Duodenal mucosa (tissue), 2 donors: ENCODE measurements around the gene OR2AT4.

Experiments used
- H3K27ac ChIP-seq: one replicate; pipeline ENCODE4 v1.7.0; 2013; ENCODE audit warnings: low read depth, low read length
- H3K27me3 ChIP-seq, 2 donors: one replicate each; pipeline ENCODE4 v1.7.0; 2013; ENCODE audit warnings: low read length in 2 of 2, control low read depth in 1 of 2; ENCODE audit not compliant: insufficient read depth in 2 of 2, control insufficient read depth in 1 of 2
- H3K36me3 ChIP-seq, 2 donors: one replicate each; pipeline ENCODE4 v1.7.0; 2013; ENCODE audit warnings: low read length in 2 of 2, control low read depth in 1 of 2; ENCODE audit not compliant: insufficient read depth in 2 of 2, control insufficient read depth in 1 of 2
- H3K4me1 ChIP-seq, 2 donors: one replicate each; pipeline ENCODE4 v1.7.0; 2013; ENCODE audit warnings: low read length in 2 of 2, control low read depth in 1 of 2; ENCODE audit not compliant: insufficient read depth in 2 of 2, control insufficient read depth in 1 of 2
- H3K4me3 ChIP-seq, 2 donors: one replicate each; pipeline ENCODE4 v1.7.0; 2013; ENCODE audit warnings: low read length in 2 of 2, low read depth in 1 of 2
- H3K9ac ChIP-seq, 2 donors: one replicate each; pipeline ENCODE4 v1.7.0; 2013; ENCODE audit warnings: low read length in 2 of 2, low read depth in 1 of 2
- H3K9me3 ChIP-seq, 2 donors: one replicate each; pipeline ENCODE4 v1.7.0; 2013; ENCODE audit warnings: low read length in 2 of 2, control low read depth in 1 of 2; ENCODE audit not compliant: control insufficient read depth in 1 of 2

The OR2AT4 gene

GRCh38 chr11:75096456-75097172 lies at the start of gene OR2AT4:
OR2AT4 (minus strand) TSS chr11:75096876.
- Histone ChIP-seq H3K4me1 (no peaks in the 10 kb centered on the region), H3K27me3 (peaks cover 0 to 6% of the 10 kb centered on the region in 2 donors), H3K9me3 (no peaks in the 10 kb centered on the region), H3K36me3 (no peaks in the 10 kb centered on the region), H3K27ac (no peak within 1 kb of the TSS), H3K4me3 (no peak within 1 kb of the TSS), H3K9ac (no peak within 1 kb of the TSS)

GRCh38 chr11:75145972-75146519 lies 49.4 kb upstream of the OR2AT4 start:
- Histone ChIP-seq H3K4me1 (peaks cover 59 to 61% of the 10 kb centered on the region in 2 donors), H3K27ac (no peak overlapping the region), H3K9me3 (no peaks in the 10 kb centered on the region)

DNA sequence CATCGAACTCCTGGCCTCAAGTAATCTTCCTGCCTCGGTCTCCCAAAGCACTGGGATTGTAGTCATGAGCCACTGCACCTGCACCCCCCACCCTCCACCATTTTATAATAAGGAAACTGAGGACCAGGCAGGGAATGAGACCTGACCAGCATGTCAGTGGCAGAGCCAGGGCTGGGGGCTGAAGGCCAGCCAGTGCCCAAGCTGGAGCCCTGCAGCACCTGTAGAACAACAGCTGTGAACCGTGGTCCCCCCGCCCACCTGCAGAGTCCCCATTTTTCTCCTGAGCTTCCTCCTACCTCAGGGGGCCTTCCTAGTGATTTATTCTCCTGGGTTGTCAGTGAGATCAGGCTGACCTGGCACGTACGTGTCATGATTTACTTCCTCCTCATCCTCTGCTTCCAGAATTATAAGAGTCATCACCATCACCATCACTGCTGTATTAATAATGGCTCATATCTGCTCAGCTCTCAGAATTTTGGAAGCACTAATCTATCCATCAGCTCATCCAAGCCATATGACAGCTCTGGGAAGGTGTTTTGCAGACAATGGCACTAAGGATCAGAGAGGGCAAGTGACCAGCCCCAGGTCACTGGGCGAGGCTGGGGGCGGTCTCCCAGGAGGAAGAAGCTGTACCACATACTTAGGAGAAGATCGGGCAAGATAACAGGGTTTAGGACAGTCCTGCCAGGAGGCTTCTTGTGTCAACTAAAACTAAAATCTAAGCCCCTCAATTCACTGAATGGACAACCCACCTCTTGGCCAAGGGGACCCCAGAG lies 48.7 kb upstream of the OR2AT4 start:
- H3K27me3 ChIP-seq: no peaks in the 10 kb centered on the region
- H3K4me1 ChIP-seq: peaks cover 54 to 56% of the 10 kb centered on the region in 2 donors
- H3K4me3 ChIP-seq: no peak overlapping the region
- H3K27ac ChIP-seq: no peak overlapping the region
- no peaks in the 10 kb centered on the region for H3K9me3 ChIP-seq
- H3K9ac ChIP-seq: peak overlapping the region in 1 of 2 donors; percentile 7
- H3K36me3 ChIP-seq: no peaks in the 10 kb centered on the region

More at GRCh38 chr11:75145972-75146519, 49.4 kb upstream of the OR2AT4 start:
- H3K9ac ChIP-seq: peak overlapping the region in 1 of 2 donors; percentile 7
- H3K36me3 ChIP-seq: no peaks in the 10 kb centered on the region
- no peaks in the 10 kb centered on the region for H3K27me3 ChIP-seq
- no peak overlapping the region for H3K4me3 ChIP-seq

GRCh38 chr11:75144716-75145014 lies 48.0 kb upstream of the OR2AT4 start:
- peaks cover 47 to 49% of the 10 kb centered on the region in 2 donors for H3K4me1 ChIP-seq
- no peaks in the 10 kb centered on the region for H3K27me3 ChIP-seq
- H3K9me3 ChIP-seq: no peaks in the 10 kb centered on the region
- no peak overlapping the region for H3K4me3 ChIP-seq
- no peaks in the 10 kb centered on the region for H3K36me3 ChIP-seq
- H3K9ac ChIP-seq: no peak overlapping the region
- H3K27ac ChIP-seq: no peak overlapping the region

- Histone ChIP-seq H3K36me3 (no peaks in the 10 kb centered on the region), H3K4me3 (peak overlapping the region in 1 of 2 donors; percentile 17), H3K9ac (no peak overlapping the region), H3K9me3 (no peaks in the 10 kb centered on the region), H3K4me1 (peaks cover 38 to 39% of the 10 kb centered on the region in 2 donors), H3K27ac (no peak overlapping the region), H3K27me3 (no peaks in the 10 kb centered on the region)
These were observed 46.7 kb upstream of the OR2AT4 start for GRCh38 chr11:75143420-75143731.

DNA sequence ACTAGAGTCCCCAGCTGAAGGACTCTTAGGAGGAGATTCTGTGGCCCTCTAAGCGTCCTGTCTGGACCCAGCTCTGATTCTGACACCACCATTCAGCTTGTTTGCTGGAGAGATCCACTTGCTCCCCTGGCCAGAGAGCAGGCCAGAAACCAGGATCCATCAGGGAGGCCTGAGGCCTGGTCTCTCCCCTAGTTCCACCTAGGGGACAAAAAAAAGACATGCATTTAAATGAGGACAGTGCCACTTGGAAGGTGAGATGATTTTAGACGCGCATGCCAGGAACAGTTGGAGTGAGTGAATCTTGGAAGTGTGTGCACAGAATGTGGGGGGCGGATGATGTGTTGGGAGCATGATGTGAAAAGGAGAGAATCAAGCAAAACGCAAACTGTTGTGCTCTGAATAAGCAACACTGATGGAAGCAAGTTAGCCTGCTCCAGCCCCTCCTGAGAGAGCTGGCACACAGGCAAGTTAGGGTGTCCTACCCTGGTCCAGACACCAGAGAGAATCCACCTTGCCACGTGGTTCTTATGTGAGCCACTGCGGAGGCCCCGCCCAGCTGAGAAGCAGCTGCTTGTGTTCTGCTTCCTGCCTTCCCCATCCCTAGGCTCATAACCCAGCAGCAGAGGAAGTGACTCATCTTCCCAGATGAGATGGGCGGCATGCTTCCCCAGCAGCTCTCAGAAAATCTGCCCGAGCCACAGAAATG lies 46.2 kb upstream of the OR2AT4 start:
- no peak overlapping the region for H3K9ac ChIP-seq
- H3K4me1 ChIP-seq: peaks cover 34 to 38% of the 10 kb centered on the region in 2 donors
- no peaks in the 10 kb centered on the region for H3K36me3 ChIP-seq
- H3K27me3 ChIP-seq: no peaks in the 10 kb centered on the region
- H3K27ac ChIP-seq: no peak overlapping the region
- no peaks in the 10 kb centered on the region for H3K9me3 ChIP-seq
- H3K4me3 ChIP-seq: no peak overlapping the region

GRCh38 chr11:75141166-75141565 lies 44.5 kb upstream of the OR2AT4 start:
- no peaks in the 10 kb centered on the region for H3K36me3 ChIP-seq

GRCh38 chr11:75140269-75141138 lies 43.8 kb upstream of the OR2AT4 start:
- no peaks in the 10 kb centered on the region for H3K36me3 ChIP-seq
- no peak overlapping the region for H3K4me3 ChIP-seq
- H3K9ac ChIP-seq: no peak overlapping the region
- no peaks in the 10 kb centered on the region for H3K9me3 ChIP-seq
- H3K27me3 ChIP-seq: no peaks in the 10 kb centered on the region
- H3K4me1 ChIP-seq: peaks cover 17 to 20% of the 10 kb centered on the region in 2 donors
- H3K27ac ChIP-seq: no peak overlapping the region

More at GRCh38 chr11:75141166-75141565, 44.5 kb upstream of the OR2AT4 start:
- peaks cover 24 to 27% of the 10 kb centered on the region in 2 donors for H3K4me1 ChIP-seq
- H3K9ac ChIP-seq: no peak overlapping the region
- H3K4me3 ChIP-seq: no peak overlapping the region
- H3K27ac ChIP-seq: no peak overlapping the region
- no peaks in the 10 kb centered on the region for H3K27me3 ChIP-seq
- H3K9me3 ChIP-seq: no peaks in the 10 kb centered on the region

- no peaks in the 10 kb centered on the region for H3K4me1 ChIP-seq
- H3K4me3 ChIP-seq: no peak overlapping the region
- no peaks in the 10 kb centered on the region for H3K9me3 ChIP-seq
- H3K36me3 ChIP-seq: no peaks in the 10 kb centered on the region
- H3K27ac ChIP-seq: no peak overlapping the region
- H3K27me3 ChIP-seq: peaks cover 3 to 4% of the 10 kb centered on the region in 2 donors
- H3K9ac ChIP-seq: no peak overlapping the region
These were observed 39.0 kb upstream of the OR2AT4 start for GRCh38 chr11:75135651-75136050.
